ENCODE results near the gene ZFP36L2.

GRCh38 chr2:43254331-43254730 is 27.9 kb upstream of the ZFP36L2 start:
- TF ChIP-seq, protein P1, sequence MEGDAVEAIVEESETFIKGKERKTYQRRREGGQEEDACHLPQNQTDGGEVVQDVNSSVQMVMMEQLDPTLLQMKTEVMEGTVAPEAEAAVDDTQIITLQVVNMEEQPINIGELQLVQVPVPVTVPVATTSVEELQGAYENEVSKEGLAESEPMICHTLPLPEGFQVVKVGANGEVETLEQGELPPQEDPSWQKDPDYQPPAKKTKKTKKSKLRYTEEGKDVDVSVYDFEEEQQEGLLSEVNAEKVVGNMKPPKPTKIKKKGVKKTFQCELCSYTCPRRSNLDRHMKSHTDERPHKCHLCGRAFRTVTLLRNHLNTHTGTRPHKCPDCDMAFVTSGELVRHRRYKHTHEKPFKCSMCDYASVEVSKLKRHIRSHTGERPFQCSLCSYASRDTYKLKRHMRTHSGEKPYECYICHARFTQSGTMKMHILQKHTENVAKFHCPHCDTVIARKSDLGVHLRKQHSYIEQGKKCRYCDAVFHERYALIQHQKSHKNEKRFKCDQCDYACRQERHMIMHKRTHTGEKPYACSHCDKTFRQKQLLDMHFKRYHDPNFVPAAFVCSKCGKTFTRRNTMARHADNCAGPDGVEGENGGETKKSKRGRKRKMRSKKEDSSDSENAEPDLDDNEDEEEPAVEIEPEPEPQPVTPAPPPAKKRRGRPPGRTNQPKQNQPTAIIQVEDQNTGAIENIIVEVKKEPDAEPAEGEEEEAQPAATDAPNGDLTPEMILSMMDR (IDR thresholded peaks at IDR 0.05; ENCODE audit: low read depth, low read length, poor library complexity, severe bottlenecking) = no peak
- TF ChIP-seq EZH2phosphoT487 (IDR thresholded peaks at IDR 0.05; ENCODE audit: borderline replicate concordance, low read length) = no peak

All from DOHH2 (cell line).